H9 (cell line): ENCODE data around the gene TRMT44. TPM values are rescaled to one million over a fixed set of nuclear protein-coding genes. Genes with fewer than 3 reads are reported as not detected.

Experiments used
- DNase-seq: peaks from one replicate; pipeline ENCODE4 v3.0.0-alpha.2; 2017
- H2AFZ ChIP-seq: one replicate; pipeline ENCODE4 v1.6.1; 2013; ENCODE audit warnings: mild to moderate bottlenecking, low read length, control low read depth, moderate library complexity
- H2AK5ac ChIP-seq: 2 replicates; pipeline ENCODE4 v1.6.1; 2013; ENCODE audit warnings: low read length, control low read depth, mixed read lengths; ENCODE audit not compliant: insufficient read length
- H2BK120ac ChIP-seq: one replicate; pipeline ENCODE4 v1.6.1; 2013; ENCODE audit warnings: low read depth, mild to moderate bottlenecking, low read length, control low read depth, inconsistent platforms; ENCODE audit not compliant: poor library complexity, severe bottlenecking
- H2BK12ac ChIP-seq: 2 replicates; pipeline ENCODE4 v1.6.1; 2013; ENCODE audit warnings: low read length, control low read depth, mixed read lengths, low read depth; ENCODE audit not compliant: insufficient read length
- H2BK15ac ChIP-seq: 2 replicates; pipeline ENCODE4 v1.6.1; 2013; ENCODE audit warnings: low read depth, low read length, control low read depth
- H2BK20ac ChIP-seq: one replicate; pipeline ENCODE4 v1.6.1; 2013; ENCODE audit warnings: low read depth, mild to moderate bottlenecking, low read length, control low read depth, inconsistent platforms; ENCODE audit not compliant: poor library complexity, severe bottlenecking
- H2BK5ac ChIP-seq: 2 replicates; pipeline ENCODE4 v1.6.1; 2013; ENCODE audit warnings: low read length, control low read depth, mixed read lengths; ENCODE audit not compliant: insufficient read length
- H3K14ac ChIP-seq: 2 replicates; pipeline ENCODE4 v1.6.1; 2013; ENCODE audit warnings: low read length, control low read depth; ENCODE audit not compliant: insufficient read depth
- H3K18ac ChIP-seq: 2 replicates; pipeline ENCODE4 v1.6.1; 2013; ENCODE audit warnings: low read depth, mild to moderate bottlenecking, mixed read lengths, low read length, control low read depth; ENCODE audit not compliant: insufficient read length
- H3K23ac ChIP-seq: 2 replicates; pipeline ENCODE4 v1.6.1; 2013; ENCODE audit warnings: low read length, control low read depth, mixed read lengths, low read depth; ENCODE audit not compliant: insufficient read length
- H3K23me2 ChIP-seq: 2 replicates; pipeline ENCODE4 v1.6.1; 2013; ENCODE audit warnings: low read depth, mild to moderate bottlenecking, mixed read lengths, low read length, control low read depth; ENCODE audit not compliant: insufficient read length, poor library complexity, severe bottlenecking
- H3K27ac ChIP-seq: 2 replicates; pipeline ENCODE4 v1.5.1; 2013; ENCODE audit warnings: low read length, control low read depth, mixed read lengths, low read depth; ENCODE audit not compliant: insufficient read length
- H3K27me3 ChIP-seq: 2 replicates; pipeline ENCODE4 v1.6.1; 2013; ENCODE audit warnings: low read length, control low read depth, inconsistent platforms; ENCODE audit not compliant: insufficient read depth
- H3K4ac ChIP-seq: 2 replicates; pipeline ENCODE4 v1.6.1; 2013; ENCODE audit warnings: low read depth, mild to moderate bottlenecking, control low read depth, inconsistent platforms, low read length, moderate library complexity
- H3K4me1 ChIP-seq: 2 replicates; pipeline ENCODE4 v1.6.1; 2013; ENCODE audit warnings: low read length, control low read depth, inconsistent platforms; ENCODE audit not compliant: insufficient read depth
- H3K4me2 ChIP-seq: 2 replicates; pipeline ENCODE4 v1.6.1; 2013; ENCODE audit warnings: low read length, control low read depth, mixed read lengths; ENCODE audit not compliant: insufficient read length, insufficient read depth
- H3K56ac ChIP-seq: 2 replicates; pipeline ENCODE4 v1.6.1; 2013; ENCODE audit warnings: low read depth, mild to moderate bottlenecking, mixed read lengths, low read length, control low read depth; ENCODE audit not compliant: insufficient read length
- H3K79me1 ChIP-seq: 2 replicates; pipeline ENCODE4 v1.6.1; 2013; ENCODE audit warnings: low read depth, mild to moderate bottlenecking, moderate library complexity, low read length, control low read depth, inconsistent platforms; ENCODE audit not compliant: insufficient read depth, poor library complexity, severe bottlenecking
- H3K79me2 ChIP-seq: 2 replicates; pipeline ENCODE4 v1.6.1; 2013; ENCODE audit warnings: low read length, control low read depth, inconsistent platforms; ENCODE audit not compliant: insufficient read depth
- H3K9ac ChIP-seq: 2 replicates; pipeline ENCODE4 v1.6.1; 2013; ENCODE audit warnings: low read length, control low read depth, mixed read lengths; ENCODE audit not compliant: insufficient read length; ENCODE audit errors: extremely low read depth
- H3K9me3 ChIP-seq: one replicate; pipeline ENCODE4 v1.6.1; 2013; ENCODE audit warnings: low read depth, low read length, inconsistent platforms; ENCODE audit not compliant: control insufficient read depth
- H3T11ph ChIP-seq: one replicate; pipeline ENCODE4 v1.6.1; 2013; ENCODE audit warnings: mild to moderate bottlenecking, low read length, control low read depth, inconsistent platforms
- H4K20me1 ChIP-seq: one replicate; pipeline ENCODE4 v1.6.1; 2013; ENCODE audit not compliant: control insufficient read depth, insufficient read length, insufficient read depth
- H4K5ac ChIP-seq: 2 replicates; pipeline ENCODE4 v1.6.1; 2013; ENCODE audit warnings: low read depth, mild to moderate bottlenecking, mixed read lengths, low read length, control low read depth; ENCODE audit not compliant: insufficient read length
- H4K8ac ChIP-seq: replicated peaks from 2 replicates; pipeline ENCODE4 v1.6.1; 2013; ENCODE audit warnings: low read length, control low read depth, mixed read lengths, low read depth; ENCODE audit not compliant: insufficient read length
- H4K91ac ChIP-seq: 2 replicates; pipeline ENCODE4 v1.6.1; 2013; ENCODE audit warnings: low read depth, mild to moderate bottlenecking, moderate library complexity, mixed read lengths, low read length, control low read depth; ENCODE audit not compliant: insufficient read length
- H3K27ac Mint-ChIP-seq, 3 experiments: 2 replicates in 2 of 3; 3 replicates in 1 of 3; pipeline ENCODE4 v1.8.0; 2020 to 2021; ENCODE audit warnings: mixed read lengths in 3 of 3, mild to moderate bottlenecking in 1 of 3, moderate library complexity in 1 of 3
- H3K27me3 Mint-ChIP-seq: 2 replicates; pipeline ENCODE4 v1.8.0; 2021; ENCODE audit warnings: low read depth, mild to moderate bottlenecking, moderate library complexity, mixed read lengths
- H3K36me3 Mint-ChIP-seq, 3 experiments: 2 replicates in 2 of 3; 3 replicates in 1 of 3; pipeline ENCODE4 v1.8.0; 2020 to 2021; ENCODE audit warnings: low read depth in 3 of 3, mixed read lengths in 3 of 3; ENCODE audit not compliant: insufficient read depth in 1 of 3
- H3K4me1 Mint-ChIP-seq, 2 experiments: 2 replicates each; pipeline ENCODE4 v1.8.0; 2020; ENCODE audit warnings: mixed read lengths in 2 of 2
- H3K4me3 Mint-ChIP-seq, 2 experiments: 2 replicates in 1 of 2; 3 replicates in 1 of 2; pipeline ENCODE4 v1.8.0; 2020 to 2021; ENCODE audit warnings: mild to moderate bottlenecking in 2 of 2, mixed read lengths in 2 of 2, moderate library complexity in 1 of 2
- H3K9me3 Mint-ChIP-seq, 2 experiments: 2 replicates in 1 of 2; 3 replicates in 1 of 2; pipeline ENCODE4 v1.8.0; 2020; ENCODE audit warnings: mild to moderate bottlenecking in 2 of 2, mixed read lengths in 2 of 2, moderate library complexity in 1 of 2
- CTCF ChIP-seq: fragments of 200-600 bp; sonication (generic); conservative IDR thresholded peaks from 3 replicates; pipeline ENCODE4 v1.8.0; 2021; ENCODE audit warnings: antibody characterized with exemption, mild to moderate bottlenecking
- WGBS: extraction: QIAGEN DNeasy Blood & Tissue Kit; methylation state at CpG from one replicate; pipeline ENCODE4 v1.1.7; 2013; ENCODE audit warnings: missing lambda C conversion rate, low lambda C conversion rate, mixed read lengths; ENCODE audit not compliant: insufficient read length; ENCODE audit errors: extremely low coverage; 5-methylcytosine and 5-hydroxymethylcytosine counted together
- total RNA-seq: library from RNA; stranded (reverse); gene quantifications from 2 replicates; pipeline ENCODE4 v1.2.1, GENCODE V29; 2021

Gene TRMT44
- total RNA-seq, 1 experiment from 2014 or later = 22.8 TPM

GRCh38 chr4:8507624-8508023 lies 67.0 kb downstream of the TRMT44 start:
- no peak overlapping the region for H3K56ac ChIP-seq
- H3K9ac ChIP-seq = no peak overlapping the region
- no peak overlapping the region for H4K91ac ChIP-seq
- no peak overlapping the region for H2AK5ac ChIP-seq
- no peak for DNase-seq
- H2BK15ac ChIP-seq = no peak overlapping the region
- H3K79me1 ChIP-seq = no peaks in the 10 kb centered on the region
- TF ChIP-seq CTCF = no peak
- no peaks in the 10 kb centered on the region for H3K9me3 ChIP-seq
- no peak overlapping the region for H3K4ac ChIP-seq
- no peak overlapping the region for H3K14ac ChIP-seq
- no peak overlapping the region for H2BK5ac ChIP-seq
- WGBS = no CpG with 5 or more reads among the region's 9 CpGs
- H3K27me3 Mint-ChIP-seq = peaks cover 2% of the 10 kb centered on the region; the same call in 1 of the 2 replicates
- H2BK12ac ChIP-seq = no peak overlapping the region
- no peak overlapping the region for H2BK20ac ChIP-seq
- H3K23me2 ChIP-seq = no peaks in the 10 kb centered on the region
- no peak overlapping the region for H3K23ac ChIP-seq
- H3K4me2 ChIP-seq = no peak overlapping the region
- no peaks in the 10 kb centered on the region; the same call in 1 of the 2 replicates for H3K4me1 ChIP-seq
- no peak overlapping the region for H2BK120ac ChIP-seq
- H4K20me1 ChIP-seq = no peaks in the 10 kb centered on the region
- no peak overlapping the region for H4K5ac ChIP-seq
- H3K79me2 ChIP-seq = no peaks in the 10 kb centered on the region
- peak overlapping the region in 1 of 3 experiments; percentile 64; a peak in 2 of 7 replicates for H3K27ac Mint-ChIP-seq
- H3K4me1 Mint-ChIP-seq = peaks cover 36 to 41% of the 10 kb centered on the region in 2 experiments
- H3K18ac ChIP-seq = no peak overlapping the region
- peaks cover 4 to 8% of the 10 kb centered on the region in 2 experiments for H3K9me3 Mint-ChIP-seq
- no peak overlapping the region for H3K27ac ChIP-seq
- no peak overlapping the region for H3T11ph ChIP-seq
- H3K27me3 ChIP-seq = no peaks in the 10 kb centered on the region
- H4K8ac ChIP-seq = no peak overlapping the region
- peaks cover 1 to 9% (median 4%) of the 10 kb centered on the region in 3 experiments; a peak in 5 of 7 replicates for H3K36me3 Mint-ChIP-seq
- peak overlapping the region in 1 of 2 experiments; percentile 38; a peak in 1 of 5 replicates for H3K4me3 Mint-ChIP-seq
- no peak overlapping the region for H2AFZ ChIP-seq
